Bronchial smooth muscle cell (primary cell): ENCODE results near the gene CPSF3. TPM values are rescaled to one million over a fixed set of nuclear protein-coding genes. Genes with fewer than 3 reads are reported as not detected.

Experiments used
- total RNA-seq: library from RNA; depleted of rRNA; stranded (reverse); fragments of >200 nt; gene quantifications from 2 replicates; pipeline ENCODE4 v1.2.1, GENCODE V29; 2014

CPSF3 gene
- total RNA-seq = 41.3 and 43.8 TPM in 2 replicates

DNA sequence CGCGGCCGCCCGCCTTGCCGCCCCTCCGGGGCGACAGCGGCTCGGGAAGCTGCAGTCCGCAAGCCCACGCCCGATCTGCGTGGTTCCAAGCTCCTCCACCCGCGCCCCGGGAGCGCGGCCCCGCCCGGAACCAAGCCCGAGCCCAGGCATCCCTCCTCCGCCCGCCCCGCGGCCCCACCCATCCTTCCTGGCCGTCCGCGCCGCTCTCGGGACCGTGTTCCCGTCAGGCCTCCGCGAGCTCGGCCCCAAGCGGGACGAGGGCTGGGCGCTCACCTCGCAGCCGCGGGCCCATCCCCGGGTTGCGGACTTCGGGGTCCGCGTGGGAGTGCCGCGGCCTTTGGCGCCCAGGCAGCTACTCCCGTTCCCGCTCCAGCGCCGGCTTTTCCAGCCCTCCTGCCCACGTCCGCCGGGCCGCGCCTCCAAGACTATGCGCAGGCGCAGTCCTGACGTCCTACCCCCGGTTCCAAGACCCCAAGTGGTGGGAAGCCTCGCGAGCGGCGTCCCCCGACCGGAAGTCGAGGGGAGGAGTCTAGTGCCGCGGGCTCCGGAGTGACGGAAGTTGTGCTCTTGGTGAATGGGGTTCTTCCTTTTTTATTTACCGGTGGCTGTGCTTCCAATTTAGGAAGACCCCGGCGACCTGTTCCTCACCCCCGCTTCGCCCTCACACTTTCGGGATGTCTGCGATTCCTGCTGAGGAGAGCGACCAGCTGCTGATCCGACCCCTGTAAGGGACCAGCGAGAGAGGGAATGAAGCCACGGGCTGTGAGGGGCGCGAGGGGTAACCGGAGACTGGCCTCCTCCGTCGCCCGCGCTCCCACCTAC, at the start of gene CPSF3, which contains the start of gene ITGB1BP1:
Gene CPSF3 (plus strand): TSS at position 555 of the 822 bp plus-strand sequence. CDS start 120 bp downstream, at position 675.
Gene ITGB1BP1 (minus strand): TSS at position 429 of the 822 bp plus-strand sequence. CDS start 4,831 bp downstream, outside the sequence.

DNA sequence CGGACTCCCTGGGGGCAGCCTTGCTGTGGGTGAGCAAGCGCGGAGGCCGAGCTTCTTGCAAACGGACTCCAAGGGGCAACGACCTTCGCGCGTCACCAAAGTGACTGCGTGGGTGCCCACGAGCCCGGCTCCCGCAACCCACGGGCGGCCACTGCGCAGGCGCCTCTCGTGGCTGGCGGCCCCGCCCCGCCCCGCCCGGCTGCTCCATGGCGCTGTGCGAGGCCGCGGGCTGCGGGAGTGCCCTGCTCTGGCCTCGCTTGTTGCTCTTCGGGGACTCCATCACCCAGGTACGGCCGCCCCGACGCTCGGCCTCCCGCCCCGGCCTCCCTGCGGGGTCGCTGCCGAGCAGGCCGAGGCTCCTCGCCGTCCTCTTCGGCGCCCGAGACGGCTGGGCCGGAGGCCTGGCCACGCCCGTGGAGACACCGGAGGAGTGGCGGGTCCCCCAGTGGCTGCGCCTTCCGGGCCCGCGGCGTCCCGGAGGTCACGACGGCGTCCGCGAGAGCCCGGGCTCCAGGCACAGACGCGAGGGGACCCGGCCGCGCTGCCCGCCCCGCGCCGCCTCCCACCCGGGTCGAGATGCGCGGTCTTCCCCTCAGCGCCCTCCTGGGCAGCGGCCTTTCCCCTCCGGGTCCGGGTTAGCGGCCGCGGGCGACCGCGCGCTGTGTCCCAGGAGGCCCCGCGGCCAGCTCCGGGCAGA, 51.1 kb downstream of the CPSF3 start, which contains the start of gene IAH1:
Gene IAH1 (plus strand): TSS at position 191 of the 697 bp plus-strand sequence. CDS start 16 bp downstream, at position 207.

Other genes starting within 250 kb of the CPSF3 start
- gene ASAP2, start 216.8 kb upstream of the CPSF3 start, total RNA-seq = 18.6 and 20.1 TPM in 2 replicates
- gene ITGB1BP1, start 126 bp upstream of the CPSF3 start, total RNA-seq = 17.3 and 51.4 TPM in 2 replicates
- 57.4 and 68.7 TPM in 2 replicates for gene IAH1, start 50.9 kb downstream of the CPSF3 start, total RNA-seq
- 47.3 and 90.2 TPM in 2 replicates for gene ADAM17, start 132.2 kb downstream of the CPSF3 start, total RNA-seq
- gene YWHAQ, start 207.3 kb downstream of the CPSF3 start, total RNA-seq = 317 and 349 TPM in 2 replicates